Measurements from ENCODE around the gene GRK5.

- TF ChIP-seq POLR2A (IDR thresholded peaks at IDR 0.05; ENCODE audit: low read depth, low read length) (no peak), POLR2AphosphoS5 (IDR thresholded peaks at IDR 0.05; ENCODE audit: low read depth, low read length) (no peak)
Measured at GRCh38 chr10:119445311-119445934, 238.1 kb downstream of the GRK5 start.

Data from GM12892 (cell line).